IMR-90 (cell line): ENCODE measurements around the gene VWA5A. TPM values are rescaled to one million over a fixed set of nuclear protein-coding genes. Genes with fewer than 3 reads are reported as not detected.

Experiments
- ATAC-seq: fragments of 200-7000 bp; cut with Tn5 transposase; 2 replicates; pipeline ENCODE4 v1.9.1; 2020; ENCODE audit warnings: low read depth, mild to moderate bottlenecking, moderate library complexity
- BruUV-seq: library from RNA; stranded (reverse); fragments of 400-500 nt; replicated peaks from 2 replicates; lab custom pipeline; 2021; lab: Mats Ljungman, UMichigan
- CTCF ChIA-PET: fragments of 300-600 bp; formaldehyde crosslinking; extraction: SDS; loops from one replicate; lab custom pipeline; 2021; ENCODE audit warnings: antibody characterized with exemption; lab: Yijun Ruan, JAX
- POLR2A ChIA-PET: fragments of 300-600 bp; sonication (Branson Sonifier 250); formaldehyde crosslinking; loops from one replicate; lab custom pipeline; 2022; ENCODE audit warnings: antibody characterized with exemption; ENCODE audit not compliant: unreplicated experiment; lab: Charles Lee
- DNase-seq: peaks from one replicate; pipeline ENCODE4 v3.0.0; 2013
- H2AFZ ChIP-seq: replicated peaks from 2 replicates; pipeline ENCODE3; 2013; ENCODE audit warnings: low read length, mild to moderate bottlenecking; ENCODE audit not compliant: poor library complexity
- H2AK5ac ChIP-seq: 2 replicates; pipeline ENCODE4 v1.6.1; 2013; ENCODE audit warnings: low read depth, low read length, inconsistent platforms
- H2AK9ac ChIP-seq: replicated peaks from 2 replicates; pipeline ENCODE3; 2013; ENCODE audit warnings: mild to moderate bottlenecking, low read depth, low read length, moderate library complexity; ENCODE audit not compliant: poor library complexity
- H2BK120ac ChIP-seq: 2 replicates; pipeline ENCODE4 v1.6.1; 2013; ENCODE audit warnings: low read depth, low read length, inconsistent platforms
- H2BK15ac ChIP-seq: 3 replicates; pipeline ENCODE4 v1.6.1; 2013; ENCODE audit warnings: low read depth, low read length, inconsistent platforms
- H2BK20ac ChIP-seq: 2 replicates; pipeline ENCODE4 v1.6.1; 2013; ENCODE audit warnings: low read depth, mild to moderate bottlenecking, inconsistent platforms, low read length, moderate library complexity
- H2BK5ac ChIP-seq: 2 replicates; pipeline ENCODE4 v1.6.1; 2013; ENCODE audit warnings: mild to moderate bottlenecking, low read depth, low read length, inconsistent platforms; ENCODE audit not compliant: poor library complexity, severe bottlenecking
- H3K14ac ChIP-seq: replicated peaks from 2 replicates; pipeline ENCODE4 v1.6.1; 2013; ENCODE audit warnings: low read depth, low read length, inconsistent platforms
- H3K18ac ChIP-seq: 2 replicates; pipeline ENCODE4 v1.6.1; 2013; ENCODE audit warnings: low read depth, low read length, control low read depth
- H3K23ac ChIP-seq: 2 replicates; pipeline ENCODE4 v1.6.1; 2013; ENCODE audit warnings: low read depth, low read length, inconsistent platforms
- H3K27ac ChIP-seq: 2 replicates; pipeline ENCODE4 v1.5.1; 2013; ENCODE audit warnings: mild to moderate bottlenecking, control low read depth, low read length; ENCODE audit not compliant: insufficient read depth
- H3K27me3 ChIP-seq: 2 replicates; pipeline ENCODE4 v1.6.1; 2013; ENCODE audit warnings: low read length; ENCODE audit not compliant: control insufficient read depth, insufficient read depth
- H3K36me3 ChIP-seq: 2 replicates; pipeline ENCODE4 v1.6.1; 2013; ENCODE audit warnings: low read length, mixed read lengths; ENCODE audit not compliant: control insufficient read depth, insufficient read depth
- H3K4ac ChIP-seq: 2 replicates; pipeline ENCODE4 v1.6.1; 2013; ENCODE audit warnings: low read depth, low read length, inconsistent platforms
- H3K4me1 ChIP-seq: 2 replicates; pipeline ENCODE4 v1.6.1; 2013; ENCODE audit warnings: low read length, mixed read lengths; ENCODE audit not compliant: control insufficient read depth, insufficient read depth
- H3K4me2 ChIP-seq: 2 replicates; pipeline ENCODE4 v1.6.1; 2013; ENCODE audit warnings: low read depth, mild to moderate bottlenecking, control low read depth, low read length, moderate library complexity
- H3K4me3 ChIP-seq: 2 replicates; pipeline ENCODE4 v1.5.1; 2013; ENCODE audit warnings: low read depth, mild to moderate bottlenecking, control low read depth, low read length, moderate library complexity; ENCODE audit not compliant: insufficient read depth
- H3K56ac ChIP-seq: 2 replicates; pipeline ENCODE4 v1.6.1; 2013; ENCODE audit warnings: low read length, inconsistent platforms; ENCODE audit not compliant: insufficient read depth; ENCODE audit errors: extremely low read depth
- H3K79me1 ChIP-seq, 2 experiments: 2 replicates each; pipeline ENCODE4 v1.6.1; 2013; ENCODE audit warnings: low read length in 2 of 2, inconsistent platforms in 1 of 2, low read depth in 1 of 2
- H3K9ac ChIP-seq: 2 replicates; pipeline ENCODE4 v1.6.1; 2013; ENCODE audit warnings: low read depth, low read length, control low read depth
- H3K9me1 ChIP-seq: 2 replicates; pipeline ENCODE4 v1.6.1; 2013; ENCODE audit warnings: low read length, inconsistent platforms; ENCODE audit not compliant: insufficient read depth
- H3K9me3 ChIP-seq: 2 replicates; pipeline ENCODE4 v1.6.1; 2013; ENCODE audit warnings: low read length; ENCODE audit not compliant: control insufficient read depth, insufficient read depth
- H4K20me1 ChIP-seq: 2 replicates; pipeline ENCODE4 v1.6.1; 2013; ENCODE audit warnings: low read length, inconsistent platforms; ENCODE audit not compliant: insufficient read depth
- H4K5ac ChIP-seq: 2 replicates; pipeline ENCODE4 v1.6.1; 2013; ENCODE audit warnings: mild to moderate bottlenecking, low read depth, low read length, control low read depth
- H4K8ac ChIP-seq, 2 experiments: 2 replicates each; pipeline ENCODE4 v1.6.1; 2013; ENCODE audit warnings: low read depth in 2 of 2, low read length in 2 of 2, control low read depth in 1 of 2, inconsistent platforms in 1 of 2
- H4K91ac ChIP-seq: 2 replicates; pipeline ENCODE4 v1.6.1; 2013; ENCODE audit warnings: low read depth, low read length, inconsistent platforms; ENCODE audit not compliant: insufficient read depth
- BHLHE40 ChIP-seq: fragments of 150-350 bp; IDR thresholded peaks from 2 replicates; pipeline ENCODE4 v1.6.1; 2016; ENCODE audit warnings: mild to moderate bottlenecking, low read depth, low read length
- ELK1 ChIP-seq: fragments of 150-350 bp; IDR thresholded peaks from 2 replicates; pipeline ENCODE4 v1.6.1; 2016; ENCODE audit warnings: low read depth, mild to moderate bottlenecking, low read length, moderate library complexity, borderline replicate concordance
- WGBS, 2 experiments: methylation state at CpG; one replicate each; pipeline versions ENCODE4 v1.1.5 to v1.1.7; 2013; ENCODE audit warnings: missing lambda C conversion rate in 2 of 2; ENCODE audit not compliant: insufficient read length in 1 of 2; ENCODE audit errors: extremely low coverage in 2 of 2; 5-methylcytosine and 5-hydroxymethylcytosine counted together
- dilution Hi-C: fragments of 300-500 bp; cut with HindIII; formaldehyde crosslinking; loops from one replicate; pipeline ENCODE4 v1.14.3; 2018; ENCODE audit warnings: low sequenced_read_pairs; ENCODE audit not compliant: unreplicated experiment
- in situ Hi-C: fragments of 300-500 bp; cut with MboI; formaldehyde crosslinking; loops from 3 replicates; pipeline ENCODE4 v1.14.3; 2019; ENCODE audit warnings: low sequenced_read_pairs, inconsistent platforms, mixed read lengths
- intact Hi-C: fragments of 100-400 bp; cut with micrococcal nuclease; formaldehyde crosslinking; loops from 2 replicates; pipeline ENCODE4 v1.10.0; 2022
- polyA plus RNA-seq, 3 experiments: library from polyadenylated mRNA; depleted of rRNA; stranded (reverse); fragments of >200 nt; gene quantifications; 2 replicates each; pipeline ENCODE4 v1.2.3, GENCODE V29; 2012; ENCODE audit warnings: low replicate concordance in 1 of 3
- total RNA-seq: library from RNA; depleted of rRNA; stranded (reverse); fragments of >200 nt; gene quantifications from 2 replicates; pipeline ENCODE4 v1.2.3, GENCODE V29; 2012

The VWA5A gene
- total and polyA plus RNA-seq, 2 of the 4 experiments (the other 2 are of a cell fraction) = 5.6 to 6.8 TPM

- Histone ChIP-seq H3K27ac (no peak overlapping the region), H3K9ac (no peak overlapping the region), H3K27me3 (peaks cover 7% of the 10 kb centered on the region), H2AK5ac (no peak overlapping the region), H2BK15ac (no peak overlapping the region), H3K79me1 (no peaks in the 10 kb centered on the region), H2BK5ac (no peak overlapping the region), H4K20me1 (no peaks in the 10 kb centered on the region), H3K18ac (no peak overlapping the region; the same call in 1 of the 2 replicates), H3K4me3 (no peak overlapping the region), H4K8ac (no peak overlapping the region), H3K9me3 (no peaks in the 10 kb centered on the region), H3K14ac (no peak overlapping the region), H3K4ac (no peak overlapping the region), H4K5ac (no peak overlapping the region), H3K23ac (no peak overlapping the region), H3K4me1 (no peaks in the 10 kb centered on the region; the same call in 1 of the 2 replicates), H3K4me2 (no peak overlapping the region), H2BK120ac (no peak overlapping the region; the same call in 1 of the 2 replicates), H2AFZ (no peak overlapping the region), H4K91ac (no peak overlapping the region), H3K36me3 (no peaks in the 10 kb centered on the region), H3K56ac (no peak overlapping the region), H3K9me1 (no peaks in the 10 kb centered on the region), H2AK9ac (no peak overlapping the region), H2BK20ac (no peak overlapping the region)
- intact Hi-C loops (no loop called here), in situ Hi-C loops (no loop called here), dilution Hi-C loops (no loop called here)
- DNase-seq (peak; percentile 26), ATAC-seq (peak; percentile 84)
- WGBS, 2 experiments = 83% methylated on average over 1 of the region's 3 CpGs; no CpG with 5 or more reads in 1 of the 2 experiments
- ChIA-PET CTCF (no interaction called here), POLR2A (interaction anchor here (0.5 kb wide), 1 partner anchor 15 kb away, joined by 4 read pairs; no protein-coding TSS in a partner anchor)
- BruUV-seq = no TSS peak
- TF ChIP-seq ELK1 (no peak), BHLHE40 (0 out of 2 replicates have a peak, but pooled peaks have one; percentile 3)
These were observed 29.7 kb upstream of the VWA5A start for GRCh38 chr11:124085583-124085982.
